Endothelial cell (in vitro differentiated cells): Measurements from ENCODE around the gene IFNL4. TPM values are rescaled to one million over a fixed set of nuclear protein-coding genes. Genes with fewer than 3 reads are reported as not detected.
A peak's percentile ranks its signal among the peaks of the same experiment; 100 is the strongest.

Experiments
- DNase-seq: peaks from one replicate; pipeline ENCODE4 v3.0.0; 2021; ENCODE audit warnings: low spot score
- H3K27ac Mint-ChIP-seq: one replicate; pipeline ENCODE4 v1.8.0; 2021; ENCODE audit warnings: mixed read lengths, inconsistent platforms; ENCODE audit not compliant: unreplicated experiment
- H3K27me3 Mint-ChIP-seq: one replicate; pipeline ENCODE4 v1.8.0; 2021; ENCODE audit warnings: mild to moderate bottlenecking, moderate library complexity, mixed read lengths, inconsistent platforms; ENCODE audit not compliant: unreplicated experiment
- H3K36me3 Mint-ChIP-seq: one replicate; pipeline ENCODE4 v1.8.0; 2021; ENCODE audit warnings: mild to moderate bottlenecking, low read depth, mixed read lengths, inconsistent platforms; ENCODE audit not compliant: unreplicated experiment
- H3K4me1 Mint-ChIP-seq: one replicate; pipeline ENCODE4 v1.8.0; 2021; ENCODE audit warnings: mild to moderate bottlenecking, mixed read lengths, inconsistent platforms; ENCODE audit not compliant: unreplicated experiment
- H3K4me3 Mint-ChIP-seq: one replicate; pipeline ENCODE4 v1.8.0; 2021; ENCODE audit warnings: mild to moderate bottlenecking, mixed read lengths, inconsistent platforms; ENCODE audit not compliant: unreplicated experiment
- H3K9me3 Mint-ChIP-seq: one replicate; pipeline ENCODE4 v1.8.0; 2021; ENCODE audit warnings: mixed read lengths, inconsistent platforms; ENCODE audit not compliant: unreplicated experiment
- total RNA-seq: library from RNA; stranded (reverse); fragmentation: NEBNext Ultra II Directional; extraction: Animal tissue kit (Norgen Biotek cat#: 25700); gene quantifications from one replicate; pipeline ENCODE4 v1.2.1, GENCODE V29; 2021; ENCODE audit not compliant: unreplicated experiment
- TF ChIP-seq, protein P1 (sequence below): fragments of 200-600 bp; sonication (generic); IDR thresholded peaks from one replicate; pipeline ENCODE4 v1.5.0; 2021; ENCODE audit warnings: antibody characterized with exemption; ENCODE audit not compliant: unreplicated experiment

The IFNL4 gene
- total RNA-seq, 1 donor from 2014 or later, result not detected

DNA sequence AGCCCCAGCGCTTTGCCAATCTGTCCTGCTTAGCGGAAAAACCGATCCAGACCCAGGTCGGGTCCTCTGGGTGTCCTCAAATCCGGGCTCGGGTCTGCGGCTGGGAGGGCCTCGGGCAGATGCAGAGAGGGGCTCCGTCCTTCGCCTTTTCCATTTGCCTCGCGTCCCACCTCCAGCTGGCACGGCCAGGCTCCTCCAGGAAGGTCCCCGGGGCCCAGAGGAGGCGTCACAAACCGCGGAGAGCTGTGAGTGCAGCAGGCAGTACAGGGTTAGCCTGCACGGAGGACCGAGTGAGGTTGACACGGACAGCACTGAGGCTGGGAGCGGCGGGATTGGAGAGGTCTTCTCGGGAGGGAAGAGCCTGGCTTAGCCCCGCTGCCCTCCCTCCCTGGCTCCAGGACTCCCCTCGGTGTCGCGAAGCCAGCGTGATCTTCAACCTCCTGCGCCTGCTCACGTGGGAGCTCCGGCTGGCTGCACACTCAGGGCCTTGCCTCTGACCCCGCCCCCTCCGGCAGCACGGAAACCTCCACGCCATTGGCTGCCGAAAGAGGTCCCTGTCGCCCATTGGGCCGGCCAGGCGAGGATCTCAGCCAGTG lies 16.8 kb upstream of the IFNL4 start:
- Mint-ChIP-seq H3K27me3 (peaks cover 17% of the 10 kb centered on the region), H3K4me3 (no peak overlapping the region), H3K9me3 (no peaks in the 10 kb centered on the region)

GRCh38 chr19:39264306-39265290 lies 15.9 kb upstream of the IFNL4 start:
- Mint-ChIP-seq H3K9me3 (no peaks in the 10 kb centered on the region), H3K4me3 (no peak overlapping the region), H3K27ac (no peak overlapping the region), H3K4me1 (peaks cover 3% of the 10 kb centered on the region), H3K36me3 (peaks cover 4% of the 10 kb centered on the region), H3K27me3 (peaks cover 17% of the 10 kb centered on the region)
- peak; percentile 40 for DNase-seq
- TF ChIP-seq, protein P1, sequence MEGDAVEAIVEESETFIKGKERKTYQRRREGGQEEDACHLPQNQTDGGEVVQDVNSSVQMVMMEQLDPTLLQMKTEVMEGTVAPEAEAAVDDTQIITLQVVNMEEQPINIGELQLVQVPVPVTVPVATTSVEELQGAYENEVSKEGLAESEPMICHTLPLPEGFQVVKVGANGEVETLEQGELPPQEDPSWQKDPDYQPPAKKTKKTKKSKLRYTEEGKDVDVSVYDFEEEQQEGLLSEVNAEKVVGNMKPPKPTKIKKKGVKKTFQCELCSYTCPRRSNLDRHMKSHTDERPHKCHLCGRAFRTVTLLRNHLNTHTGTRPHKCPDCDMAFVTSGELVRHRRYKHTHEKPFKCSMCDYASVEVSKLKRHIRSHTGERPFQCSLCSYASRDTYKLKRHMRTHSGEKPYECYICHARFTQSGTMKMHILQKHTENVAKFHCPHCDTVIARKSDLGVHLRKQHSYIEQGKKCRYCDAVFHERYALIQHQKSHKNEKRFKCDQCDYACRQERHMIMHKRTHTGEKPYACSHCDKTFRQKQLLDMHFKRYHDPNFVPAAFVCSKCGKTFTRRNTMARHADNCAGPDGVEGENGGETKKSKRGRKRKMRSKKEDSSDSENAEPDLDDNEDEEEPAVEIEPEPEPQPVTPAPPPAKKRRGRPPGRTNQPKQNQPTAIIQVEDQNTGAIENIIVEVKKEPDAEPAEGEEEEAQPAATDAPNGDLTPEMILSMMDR, result no peak

More for the DNA sequence above, 16.8 kb upstream of the IFNL4 start:
- Mint-ChIP-seq H3K27ac (no peak overlapping the region), H3K36me3 (peaks cover 4% of the 10 kb centered on the region), H3K4me1 (peaks cover 3% of the 10 kb centered on the region)
- no peak for DNase-seq
- TF ChIP-seq, protein P1, result no peak

DNA sequence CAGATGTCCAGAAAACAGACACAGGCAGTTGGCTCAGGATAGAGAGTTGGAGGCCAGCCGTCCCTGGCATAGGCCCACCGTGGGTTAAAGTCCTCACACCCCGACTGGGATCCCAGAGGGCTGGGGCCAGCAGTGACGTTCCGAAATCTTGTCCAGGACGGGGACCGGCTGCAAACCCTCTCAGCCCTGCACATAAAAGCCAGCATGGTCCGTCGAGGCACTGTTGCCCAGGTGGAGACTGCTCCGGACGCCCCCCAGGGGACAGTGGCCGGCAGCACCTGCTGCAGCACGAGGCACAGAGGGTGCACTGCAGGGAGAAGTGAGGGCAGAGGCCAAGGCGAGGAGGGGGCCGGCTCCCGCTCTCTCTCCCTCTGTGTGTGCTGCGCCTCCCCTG lies 15.3 kb upstream of the IFNL4 start:
- H3K27ac Mint-ChIP-seq, result no peak overlapping the region
- DNase-seq, result no peak
- TF ChIP-seq, protein P1, result no peak
- H3K9me3 Mint-ChIP-seq, result no peaks in the 10 kb centered on the region
- peaks cover 3% of the 10 kb centered on the region for H3K4me1 Mint-ChIP-seq
- no peak overlapping the region for H3K4me3 Mint-ChIP-seq
- peaks cover 17% of the 10 kb centered on the region for H3K27me3 Mint-ChIP-seq
- H3K36me3 Mint-ChIP-seq, result peaks cover 4% of the 10 kb centered on the region

GRCh38 chr19:39262496-39262895 lies 13.8 kb upstream of the IFNL4 start:
- no peak for DNase-seq
- H3K27me3 Mint-ChIP-seq, result peaks cover 14% of the 10 kb centered on the region

More at GRCh38 chr19:39262496-39262895, 13.8 kb upstream of the IFNL4 start:
- no peak overlapping the region for H3K4me3 Mint-ChIP-seq
- H3K9me3 Mint-ChIP-seq, result no peaks in the 10 kb centered on the region
- H3K4me1 Mint-ChIP-seq, result peaks cover 3% of the 10 kb centered on the region
- H3K36me3 Mint-ChIP-seq, result peaks cover 4% of the 10 kb centered on the region
- TF ChIP-seq, protein P1, result no peak
- no peak overlapping the region for H3K27ac Mint-ChIP-seq
